Left kidney (tissue), 2 donors: ENCODE results near the gene UBE2J1. TPM values are rescaled to one million over a fixed set of nuclear protein-coding genes. Genes with fewer than 3 reads are reported as not detected.

Source experiments
- DNase-seq: peaks from one replicate; pipeline ENCODE4 v3.0.0-alpha.2; 2013
- polyA plus RNA-seq: library from polyadenylated mRNA; unstranded; fragments of 120-200 nt; gene quantifications from one replicate; pipeline ENCODE4 v1.2.1, GENCODE V29; 2013; ENCODE audit not compliant: insufficient read length

UBE2J1 gene
- polyA plus RNA-seq, 1 donor = 59.3 TPM

GRCh38 chr6:89291256-89291819 lies 61.2 kb downstream of the UBE2J1 start:
- no peak for DNase-seq

- no peak for DNase-seq
Observed at GRCh38 chr6:89290401-89291155, 61.9 kb downstream of the UBE2J1 start.

DNA sequence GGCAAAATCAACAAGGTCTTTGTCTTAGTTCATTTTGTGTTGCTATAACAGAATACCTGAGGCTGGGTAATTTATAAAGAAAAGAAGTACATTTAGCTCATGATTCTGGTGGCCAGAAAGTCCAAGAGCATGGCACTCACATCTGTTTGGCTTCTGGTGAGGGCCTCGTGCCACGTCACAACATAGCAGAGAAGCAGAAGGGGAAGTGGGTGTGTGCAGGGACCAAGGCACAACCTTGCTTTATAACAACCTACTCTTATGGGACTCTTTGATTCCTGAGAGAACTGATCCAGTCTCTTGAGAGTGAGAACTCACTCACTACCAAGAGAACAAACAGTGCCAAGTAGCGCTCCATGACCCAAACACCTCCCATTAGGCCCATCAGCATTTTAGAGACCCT lies 62.8 kb downstream of the UBE2J1 start:
- DNase-seq = no peak

- DNase-seq = no peak
Observed at GRCh38 chr6:89287351-89288028, 65.0 kb downstream of the UBE2J1 start.

GRCh38 chr6:89286516-89286915 lies 66.0 kb downstream of the UBE2J1 start:
- no peak for DNase-seq

GRCh38 chr6:89284963-89285735 lies 67.4 kb downstream of the UBE2J1 start:
- no peak for DNase-seq

GRCh38 chr6:89284081-89284480 lies 68.4 kb downstream of the UBE2J1 start:
- no peak for DNase-seq

DNA sequence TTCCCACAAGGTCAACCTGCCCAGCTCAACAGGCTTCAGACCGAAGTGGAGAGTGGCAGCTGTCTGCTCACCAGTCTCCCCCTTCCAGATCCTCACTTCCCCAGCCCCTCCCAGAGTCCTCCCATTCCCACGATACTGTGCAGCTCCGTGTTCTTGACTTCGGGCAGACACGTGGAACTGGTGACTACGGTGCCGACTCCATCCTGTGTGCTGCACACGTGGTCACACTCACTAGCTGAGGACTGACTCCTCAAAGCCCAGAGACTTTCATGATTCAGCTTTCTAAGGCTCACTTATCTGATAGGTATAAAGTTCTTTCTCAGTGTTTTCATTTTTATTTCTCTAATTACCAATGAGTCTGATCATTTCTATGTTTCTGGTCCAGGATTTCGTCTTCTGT lies 69.8 kb downstream of the UBE2J1 start:
- no peak for DNase-seq

GRCh38 chr6:89281779-89282246 lies 70.7 kb downstream of the UBE2J1 start:
- DNase-seq = no peak

DNA sequence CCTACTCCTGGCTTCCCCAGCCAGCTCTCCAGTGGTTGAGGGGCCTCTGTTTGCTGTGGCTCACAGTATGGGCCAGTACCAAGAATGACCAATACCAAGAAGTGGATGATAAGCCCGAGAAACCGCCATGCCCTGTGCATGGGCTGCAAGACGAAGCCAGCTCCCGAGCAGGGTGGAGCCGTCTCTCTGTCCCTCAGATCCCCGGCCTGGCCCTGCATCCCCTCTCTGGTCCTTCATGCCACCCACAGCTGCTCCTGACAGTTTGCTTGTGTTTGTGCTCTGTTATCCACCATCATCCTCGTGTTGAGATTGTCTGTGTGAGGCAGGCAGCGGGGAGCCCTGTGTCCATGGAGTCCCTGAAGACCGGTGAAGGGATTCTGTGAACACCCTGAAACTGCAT lies 73.6 kb downstream of the UBE2J1 start:
- no peak for DNase-seq

Other genes starting within 250 kb of the UBE2J1 start
- 20.1 TPM for gene SRSF12, start 234.7 kb downstream of the UBE2J1 start, polyA plus RNA-seq
- gene PM20D2, start 206.7 kb downstream of the UBE2J1 start, polyA plus RNA-seq = 38.1 TPM
- gene GABRR1, start 135.4 kb downstream of the UBE2J1 start, polyA plus RNA-seq = 1.2 TPM
- 2.1 TPM for gene GABRR2, start 37.4 kb downstream of the UBE2J1 start, polyA plus RNA-seq
- gene RRAGD, start 59.6 kb upstream of the UBE2J1 start, polyA plus RNA-seq = 34.7 TPM
- 36.5 TPM for gene ANKRD6, start 80.4 kb upstream of the UBE2J1 start, polyA plus RNA-seq